Effector CD8-positive, alpha-beta T cell (primary cell): Measurements from ENCODE around the gene PRR20D.
"Not testable (repeated sequence)": the region's sequence is repeated elsewhere in the genome, so short reads cannot be mapped to it uniquely, and the experiment has no call there.

Experiments
- DNase-seq: peaks from one replicate; lab custom pipeline; 2025; lab: John Stamatoyannopoulos, UW
- total RNA-seq, 4 experiments: gene quantifications; one replicate each; lab custom pipeline; 2026; lab: John Stamatoyannopoulos, UW

The PRR20D gene
- 0 reads per million in 4 experiments for total RNA-seq

DNA sequence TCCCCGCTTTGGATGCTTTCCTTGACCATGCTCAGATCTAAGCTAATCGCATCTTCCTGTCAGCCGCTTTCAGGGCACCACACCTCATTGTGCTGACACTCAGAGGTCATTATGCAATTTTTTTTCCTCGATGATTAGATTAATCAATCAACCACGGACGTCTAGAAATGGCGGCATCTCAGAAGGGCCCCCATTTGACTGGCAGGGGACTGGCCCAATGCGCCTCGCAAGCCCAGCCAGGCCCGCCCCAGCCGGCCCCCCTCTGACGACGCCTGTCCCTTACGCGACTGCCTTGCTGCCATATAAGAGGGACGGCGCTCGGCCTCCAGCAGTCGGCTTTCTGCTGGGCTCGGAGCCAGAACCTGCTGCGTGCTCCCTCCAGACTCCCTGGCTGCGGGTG lies at the start of gene PRR20D:
Gene PRR20D (plus strand): TSS at position 301 of the 400 bp plus-strand sequence. CDS start 387 bp downstream, outside the sequence.
- DNase-seq: not testable (repeated sequence)

DNA sequence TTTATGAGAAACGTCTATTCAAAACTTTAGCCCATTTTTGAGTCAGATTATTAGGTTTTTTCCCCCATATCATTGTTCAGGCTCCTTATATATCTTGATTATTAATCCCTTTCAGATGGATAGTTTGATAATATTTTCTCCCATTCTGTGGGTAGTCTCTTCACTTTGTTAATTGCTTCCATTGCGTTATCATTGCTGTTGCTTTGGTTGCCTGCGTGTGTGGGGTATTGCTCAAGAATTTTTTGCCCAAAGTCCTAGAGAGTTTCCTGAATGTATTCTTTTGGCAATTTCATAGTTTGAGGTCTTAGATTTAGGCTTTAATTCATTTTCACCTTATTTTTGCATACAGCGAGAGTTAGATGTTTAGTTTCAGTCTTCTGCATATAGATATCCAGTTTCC lies 45.5 kb upstream of the PRR20D start:
- no peak for DNase-seq

DNA sequence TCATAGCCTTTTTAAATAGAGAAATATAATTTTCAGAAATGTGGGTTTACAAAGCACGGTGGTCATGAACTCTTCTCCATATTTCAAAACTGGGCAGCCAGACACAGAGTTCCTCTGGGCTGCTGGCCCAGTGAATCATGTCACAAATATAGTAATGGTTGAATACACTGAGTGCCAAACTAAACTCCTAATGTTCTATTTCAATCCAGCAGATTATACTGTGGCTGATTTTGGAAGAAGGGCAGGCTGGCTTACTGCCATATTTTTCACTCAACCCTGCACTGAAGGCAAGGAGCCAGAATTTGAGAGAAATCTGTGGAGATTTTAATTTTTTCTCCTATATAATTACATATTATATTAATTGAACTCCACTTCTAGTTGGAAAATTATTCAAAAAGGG lies 36.8 kb upstream of the PRR20D start:
- DNase-seq: no peak

DNA sequence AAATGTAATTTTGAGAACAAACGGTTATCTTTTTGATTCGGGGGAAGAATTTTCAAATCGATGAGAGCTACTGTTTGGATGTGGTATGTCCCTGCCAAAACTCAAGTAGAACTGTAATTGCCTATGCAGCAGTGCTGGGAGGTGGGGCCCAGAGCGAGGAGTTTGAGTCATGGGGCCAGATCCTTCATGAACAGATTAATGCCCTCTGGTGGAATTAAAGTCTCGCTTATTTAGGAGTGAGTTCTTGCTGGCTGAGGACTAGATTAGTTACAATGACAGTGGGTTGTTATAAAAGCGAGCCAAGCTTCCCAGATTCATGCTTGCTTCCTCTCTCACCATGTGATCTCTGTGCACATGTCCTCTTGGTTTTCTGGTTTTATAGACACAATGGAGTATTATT lies 31.5 kb upstream of the PRR20D start:
- no peak for DNase-seq

DNA sequence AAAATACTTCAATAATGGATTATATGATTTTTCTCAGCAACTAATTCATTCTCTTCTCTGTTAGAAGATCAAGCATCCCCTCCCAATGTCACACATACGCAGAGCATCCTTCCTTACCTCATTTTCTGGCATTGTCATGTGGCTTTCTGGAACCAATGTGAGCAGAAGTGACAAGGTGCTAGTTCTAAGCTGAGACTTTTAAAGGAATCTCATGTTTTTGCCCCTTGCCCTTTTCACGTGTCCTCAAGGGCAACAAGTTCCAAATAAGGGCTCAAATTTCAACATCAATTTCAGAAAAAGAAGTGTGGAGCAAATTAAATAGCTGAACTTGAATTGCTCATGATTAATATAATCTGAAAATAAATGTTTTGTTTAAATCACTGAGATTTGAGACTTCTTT lies 24.3 kb upstream of the PRR20D start:
- DNase-seq: no peak

DNA sequence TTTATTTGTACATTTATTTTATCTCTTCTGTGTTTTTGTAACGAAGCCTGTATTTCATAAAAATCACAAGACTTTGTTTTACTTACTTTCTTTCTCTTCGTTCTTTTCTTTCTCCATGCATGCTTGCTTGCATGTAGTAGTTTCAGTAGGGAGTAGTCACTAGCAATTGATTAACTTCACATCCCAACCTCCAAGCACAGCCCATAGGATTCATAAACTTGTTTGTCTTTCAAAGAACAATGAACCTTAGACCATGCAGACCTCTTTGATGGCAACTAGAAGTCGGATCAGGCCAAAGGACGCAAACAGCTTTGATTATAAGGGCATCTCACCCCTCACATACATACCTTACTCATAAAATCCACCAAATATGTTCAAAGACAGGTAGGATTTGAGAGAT lies 22.8 kb upstream of the PRR20D start:
- DNase-seq: no peak

DNA sequence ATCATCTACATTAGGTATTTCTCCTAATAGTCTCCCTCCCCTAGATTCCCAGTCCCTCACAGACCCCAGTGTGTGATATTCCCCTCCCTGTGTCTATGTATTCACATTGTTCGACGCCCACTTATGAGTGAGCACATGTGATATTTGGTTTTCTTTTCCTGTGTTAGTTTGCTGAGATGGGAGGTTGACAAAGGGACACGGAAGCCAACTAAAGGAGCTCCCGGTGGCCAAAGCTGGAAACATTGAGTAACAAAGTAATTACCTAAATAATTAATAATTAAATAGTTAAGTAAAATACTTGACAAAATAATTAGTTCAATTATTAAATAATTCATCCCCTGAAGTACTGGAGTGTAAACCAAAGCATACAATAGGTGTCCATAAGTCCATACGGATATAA lies 21.4 kb upstream of the PRR20D start:
- DNase-seq: no peak

DNA sequence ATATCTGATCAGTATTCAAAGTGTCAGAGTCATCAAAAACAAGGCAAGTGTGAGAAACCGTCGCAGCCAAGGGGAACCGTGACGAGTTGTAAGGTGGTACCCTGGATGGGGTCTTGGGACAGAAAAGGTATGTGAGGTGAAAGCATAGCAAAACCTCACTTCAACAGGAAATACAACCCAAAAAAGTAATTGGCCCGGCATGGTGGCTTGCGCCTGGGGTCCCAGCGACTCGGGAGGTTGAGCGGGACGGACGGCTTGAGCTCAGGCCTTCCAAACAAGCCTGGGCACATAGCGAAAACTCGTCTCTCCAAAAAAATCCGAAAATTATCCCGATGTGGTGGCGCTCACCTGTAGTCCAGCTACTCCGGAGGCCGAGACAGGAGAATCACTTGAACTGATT lies 20.7 kb upstream of the PRR20D start:
- not testable (repeated sequence) for DNase-seq

DNA sequence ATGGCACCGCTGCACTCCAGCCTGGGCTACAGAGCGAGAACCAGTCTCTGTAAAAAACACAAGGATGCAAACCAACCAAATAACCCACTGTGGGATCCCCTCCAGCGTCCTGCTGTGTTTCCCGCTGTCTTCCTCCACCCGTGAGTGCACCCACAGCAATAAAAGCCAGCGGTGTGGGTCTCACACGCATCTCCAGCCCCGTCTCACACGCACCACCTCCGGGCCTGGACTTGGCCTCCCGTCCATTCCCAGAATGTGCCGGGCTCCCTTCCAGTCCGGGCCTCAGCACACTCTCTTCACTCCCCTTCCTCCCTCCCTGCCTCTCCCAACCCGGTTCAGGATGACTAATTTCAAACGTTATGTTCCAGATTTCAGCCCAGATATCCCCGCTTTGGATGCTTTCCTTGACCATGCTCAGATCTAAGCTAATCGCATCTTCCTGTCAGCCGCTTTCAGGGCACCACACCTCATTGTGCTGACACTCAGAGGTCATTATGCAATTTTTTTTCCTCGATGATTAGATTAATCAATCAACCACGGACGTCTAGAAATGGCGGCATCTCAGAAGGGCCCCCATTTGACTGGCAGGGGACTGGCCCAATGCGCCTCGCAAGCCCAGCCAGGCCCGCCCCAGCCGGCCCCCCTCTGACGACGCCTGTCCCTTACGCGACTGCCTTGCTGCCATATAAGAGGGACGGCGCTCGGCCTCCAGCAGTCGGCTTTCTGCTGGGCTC lies 20.0 kb upstream of the PRR20D start, which contains the start of gene PRR20A:
Gene PRR20A (plus strand): TSS at position 684 of the 734 bp plus-strand sequence. CDS start 387 bp downstream, outside the sequence.
- DNase-seq: not testable (repeated sequence)

DNA sequence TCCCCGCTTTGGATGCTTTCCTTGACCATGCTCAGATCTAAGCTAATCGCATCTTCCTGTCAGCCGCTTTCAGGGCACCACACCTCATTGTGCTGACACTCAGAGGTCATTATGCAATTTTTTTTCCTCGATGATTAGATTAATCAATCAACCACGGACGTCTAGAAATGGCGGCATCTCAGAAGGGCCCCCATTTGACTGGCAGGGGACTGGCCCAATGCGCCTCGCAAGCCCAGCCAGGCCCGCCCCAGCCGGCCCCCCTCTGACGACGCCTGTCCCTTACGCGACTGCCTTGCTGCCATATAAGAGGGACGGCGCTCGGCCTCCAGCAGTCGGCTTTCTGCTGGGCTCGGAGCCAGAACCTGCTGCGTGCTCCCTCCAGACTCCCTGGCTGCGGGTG lies 13.2 kb upstream of the PRR20D start, which contains the start of gene PRR20B:
Gene PRR20B (plus strand): TSS at position 301 of the 400 bp plus-strand sequence. CDS start 387 bp downstream, outside the sequence.
- DNase-seq: not testable (repeated sequence)

DNA sequence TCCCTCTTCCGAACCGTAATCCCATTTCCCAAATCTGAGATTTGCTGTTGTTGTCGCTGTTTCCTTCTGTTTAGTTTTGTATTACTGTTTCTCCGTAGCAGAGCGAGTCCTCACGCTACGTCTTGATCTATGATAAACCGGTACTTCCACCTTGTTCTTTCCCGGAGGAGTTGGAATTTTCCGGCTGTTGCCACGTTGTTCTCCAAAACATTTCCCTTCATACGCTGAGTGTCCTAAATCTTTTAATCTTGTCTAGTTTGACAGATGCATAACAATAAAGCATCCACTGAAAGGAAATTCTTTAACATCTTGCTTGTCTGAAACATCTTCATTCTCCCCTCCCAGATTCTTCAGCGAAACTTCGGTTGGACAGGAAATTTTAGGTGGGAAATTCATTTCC lies 12.3 kb upstream of the PRR20D start:
- DNase-seq: not testable (repeated sequence)

DNA sequence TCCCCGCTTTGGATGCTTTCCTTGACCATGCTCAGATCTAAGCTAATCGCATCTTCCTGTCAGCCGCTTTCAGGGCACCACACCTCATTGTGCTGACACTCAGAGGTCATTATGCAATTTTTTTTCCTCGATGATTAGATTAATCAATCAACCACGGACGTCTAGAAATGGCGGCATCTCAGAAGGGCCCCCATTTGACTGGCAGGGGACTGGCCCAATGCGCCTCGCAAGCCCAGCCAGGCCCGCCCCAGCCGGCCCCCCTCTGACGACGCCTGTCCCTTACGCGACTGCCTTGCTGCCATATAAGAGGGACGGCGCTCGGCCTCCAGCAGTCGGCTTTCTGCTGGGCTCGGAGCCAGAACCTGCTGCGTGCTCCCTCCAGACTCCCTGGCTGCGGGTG lies 6.7 kb upstream of the PRR20D start, which contains the start of gene PRR20C:
Gene PRR20C (plus strand): TSS at position 301 of the 400 bp plus-strand sequence. CDS start 387 bp downstream, outside the sequence.
- DNase-seq: not testable (repeated sequence)

DNA sequence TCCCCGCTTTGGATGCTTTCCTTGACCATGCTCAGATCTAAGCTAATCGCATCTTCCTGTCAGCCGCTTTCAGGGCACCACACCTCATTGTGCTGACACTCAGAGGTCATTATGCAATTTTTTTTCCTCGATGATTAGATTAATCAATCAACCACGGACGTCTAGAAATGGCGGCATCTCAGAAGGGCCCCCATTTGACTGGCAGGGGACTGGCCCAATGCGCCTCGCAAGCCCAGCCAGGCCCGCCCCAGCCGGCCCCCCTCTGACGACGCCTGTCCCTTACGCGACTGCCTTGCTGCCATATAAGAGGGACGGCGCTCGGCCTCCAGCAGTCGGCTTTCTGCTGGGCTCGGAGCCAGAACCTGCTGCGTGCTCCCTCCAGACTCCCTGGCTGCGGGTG lies 6.5 kb downstream of the PRR20D start, which contains the start of gene PRR20E:
Gene PRR20E (plus strand): TSS at position 301 of the 400 bp plus-strand sequence. CDS start 387 bp downstream, outside the sequence.
- DNase-seq: not testable (repeated sequence)

DNA sequence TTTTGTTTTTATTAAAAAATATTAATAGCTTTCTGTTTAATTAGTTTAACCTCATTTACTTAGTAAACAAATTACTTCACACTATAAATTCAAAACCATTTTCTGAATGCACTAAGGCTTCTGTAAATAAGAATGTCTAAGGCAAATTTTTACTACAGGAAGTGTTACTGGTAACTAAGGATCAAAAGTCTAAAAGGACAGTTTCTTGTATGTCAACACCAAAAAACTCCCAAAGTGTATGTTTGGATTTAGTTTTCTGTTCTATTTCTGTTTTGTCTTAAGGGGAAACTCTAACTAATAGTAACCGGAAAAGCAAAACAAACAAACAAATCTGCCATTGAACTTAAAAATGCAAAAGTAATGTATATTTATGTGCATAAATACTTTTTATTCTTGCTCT lies 31.2 kb downstream of the PRR20D start:
- no peak for DNase-seq

DNA sequence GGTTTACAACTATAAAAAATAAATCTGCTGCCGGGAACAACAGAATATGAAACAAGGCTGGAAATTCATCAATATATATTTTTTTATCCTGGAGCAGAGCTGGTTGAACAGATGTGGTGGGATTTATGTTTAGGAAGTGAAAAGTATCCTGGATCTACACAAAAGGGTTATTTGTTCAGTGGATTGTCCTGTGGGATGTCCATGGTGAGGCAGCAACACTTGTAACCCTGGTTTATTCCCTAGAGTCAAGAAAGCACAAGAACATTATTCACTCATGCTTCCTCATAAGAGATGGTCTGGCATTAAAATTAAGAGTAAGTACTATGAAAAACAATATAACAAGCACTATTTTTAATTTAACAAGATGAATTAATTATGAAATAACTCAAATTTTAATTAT lies 52.6 kb downstream of the PRR20D start:
- no peak for DNase-seq
